Right lobe of liver (tissue), 4 donors: ENCODE data around the gene FAAP20.

ENCODE experiments used
- CTCF ChIP-seq, 4 donors: fragments of 200-600 bp in 3 of 4; fragments of 450-650 bp in 1 of 4; IDR thresholded peaks; one replicate each; pipeline versions ENCODE4 v1.5.1 to v1.8.0; 2016 to 2022; ENCODE audit warnings: antibody characterized with exemption in 4 of 4, mild to moderate bottlenecking in 2 of 4
- POLR2A ChIP-seq: fragments of 450-650 bp; IDR thresholded peaks from one replicate; pipeline ENCODE4 v1.6.1; 2017; ENCODE audit warnings: antibody characterized with exemption, mild to moderate bottlenecking
- donor health status: DM: no; HTN: no; CAD: no.
- donor health status: DM: no; HTN: no; CAD: no.
- donor health status: DM: no; HTN: yes; CAD: no.

GRCh38 chr1:2178875-2179274, 15.7 kb downstream of the FAAP20 start:
- no peak for TF ChIP-seq CTCF (IDR thresholded peaks at IDR 0.05)
- TF ChIP-seq POLR2A, result no peak
